ENCODE data around the gene PKP1.

Gene PKP1

GRCh38 chr1:201288007-201288406 is 4.7 kb downstream of the PKP1 start:
- no peaks in the 10 kb centered on the region for H3K36me3 ChIP-seq
- no peaks in the 10 kb centered on the region for H3K9me3 ChIP-seq
- H3K4me1 ChIP-seq, result no peaks in the 10 kb centered on the region
- TF ChIP-seq, protein P1, sequence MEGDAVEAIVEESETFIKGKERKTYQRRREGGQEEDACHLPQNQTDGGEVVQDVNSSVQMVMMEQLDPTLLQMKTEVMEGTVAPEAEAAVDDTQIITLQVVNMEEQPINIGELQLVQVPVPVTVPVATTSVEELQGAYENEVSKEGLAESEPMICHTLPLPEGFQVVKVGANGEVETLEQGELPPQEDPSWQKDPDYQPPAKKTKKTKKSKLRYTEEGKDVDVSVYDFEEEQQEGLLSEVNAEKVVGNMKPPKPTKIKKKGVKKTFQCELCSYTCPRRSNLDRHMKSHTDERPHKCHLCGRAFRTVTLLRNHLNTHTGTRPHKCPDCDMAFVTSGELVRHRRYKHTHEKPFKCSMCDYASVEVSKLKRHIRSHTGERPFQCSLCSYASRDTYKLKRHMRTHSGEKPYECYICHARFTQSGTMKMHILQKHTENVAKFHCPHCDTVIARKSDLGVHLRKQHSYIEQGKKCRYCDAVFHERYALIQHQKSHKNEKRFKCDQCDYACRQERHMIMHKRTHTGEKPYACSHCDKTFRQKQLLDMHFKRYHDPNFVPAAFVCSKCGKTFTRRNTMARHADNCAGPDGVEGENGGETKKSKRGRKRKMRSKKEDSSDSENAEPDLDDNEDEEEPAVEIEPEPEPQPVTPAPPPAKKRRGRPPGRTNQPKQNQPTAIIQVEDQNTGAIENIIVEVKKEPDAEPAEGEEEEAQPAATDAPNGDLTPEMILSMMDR (IDR thresholded peaks at IDR 0.05; ENCODE audit: low read depth, low read length), result no peak
- DNase-seq, result no peak
- H3K4me3 ChIP-seq (ENCODE audit: low read depth, low read length), result no peak overlapping the region
- H3K27me3 ChIP-seq, result no peaks in the 10 kb centered on the region

DNA sequence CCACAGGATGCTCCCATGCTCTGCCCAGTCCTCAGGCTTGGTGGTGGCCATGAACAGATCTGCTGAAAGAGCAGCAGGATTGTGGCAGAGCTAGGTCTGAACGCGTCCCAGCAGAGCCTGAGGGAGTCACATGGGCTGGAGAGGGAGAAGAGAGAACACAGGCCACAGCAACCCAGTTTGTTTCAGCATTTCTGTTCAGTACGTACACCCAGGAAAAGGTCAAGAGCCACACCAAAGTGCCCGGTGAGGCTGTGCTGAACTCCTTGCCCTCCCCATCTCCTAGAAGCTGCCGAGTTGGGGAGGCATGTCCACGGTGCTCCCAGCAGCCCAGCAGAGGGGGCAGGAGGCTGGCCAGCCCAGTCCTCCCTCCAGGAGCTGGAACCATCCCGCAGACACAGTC is 5.5 kb downstream of the PKP1 start:
- H3K27me3 ChIP-seq, result no peaks in the 10 kb centered on the region
- no peaks in the 10 kb centered on the region for H3K4me1 ChIP-seq
- TF ChIP-seq, protein P1 (IDR thresholded peaks at IDR 0.05; ENCODE audit: low read depth, low read length), result no peak
- no peak overlapping the region for H3K4me3 ChIP-seq (ENCODE audit: low read depth, low read length)
- DNase-seq, result no peak
- H3K36me3 ChIP-seq, result no peaks in the 10 kb centered on the region
- no peaks in the 10 kb centered on the region for H3K9me3 ChIP-seq

- no peak overlapping the region for H3K4me3 ChIP-seq (ENCODE audit: low read depth, low read length)
- TF ChIP-seq, protein P1 (IDR thresholded peaks at IDR 0.05; ENCODE audit: low read depth, low read length), result no peak
- DNase-seq, result no peak
- no peaks in the 10 kb centered on the region for H3K9me3 ChIP-seq
- no peaks in the 10 kb centered on the region for H3K36me3 ChIP-seq
- H3K27me3 ChIP-seq, result no peaks in the 10 kb centered on the region
- H3K4me1 ChIP-seq, result no peaks in the 10 kb centered on the region
Observed at GRCh38 chr1:201290551-201290950, 7.2 kb downstream of the PKP1 start.

- TF ChIP-seq, protein P1 (IDR thresholded peaks at IDR 0.05; ENCODE audit: low read depth, low read length), result no peak
- no peaks in the 10 kb centered on the region for H3K27me3 ChIP-seq
- no peaks in the 10 kb centered on the region for H3K36me3 ChIP-seq
- no peak overlapping the region for H3K4me3 ChIP-seq (ENCODE audit: low read depth, low read length)
- no peak for DNase-seq
- H3K9me3 ChIP-seq, result no peaks in the 10 kb centered on the region
- H3K4me1 ChIP-seq, result no peaks in the 10 kb centered on the region
Observed at GRCh38 chr1:201291916-201292315, 8.6 kb downstream of the PKP1 start.

DNA sequence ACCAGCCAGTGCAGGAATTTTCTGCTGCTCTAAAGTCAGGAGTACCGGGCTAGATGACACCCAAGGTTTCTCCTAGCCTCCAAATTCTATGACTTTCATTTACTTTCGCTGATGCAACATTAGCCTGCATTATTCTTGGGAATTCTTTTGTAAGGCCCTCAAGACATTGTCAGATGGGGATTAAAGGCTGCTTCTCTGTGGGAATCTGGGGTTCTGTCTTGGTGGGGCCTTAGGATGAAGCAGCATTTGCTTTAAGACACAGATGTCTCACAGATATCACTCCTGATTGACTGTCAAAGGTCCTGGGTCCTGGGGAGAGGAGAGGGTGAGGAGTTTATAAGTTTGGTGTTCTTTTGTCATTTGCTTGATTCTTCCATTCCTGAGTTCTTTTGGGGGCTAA is 11.6 kb downstream of the PKP1 start:
- no peak overlapping the region for H3K4me3 ChIP-seq (ENCODE audit: low read depth, low read length)
- no peaks in the 10 kb centered on the region for H3K36me3 ChIP-seq
- TF ChIP-seq, protein P1 (IDR thresholded peaks at IDR 0.05; ENCODE audit: low read depth, low read length), result no peak
- no peaks in the 10 kb centered on the region for H3K9me3 ChIP-seq
- no peak for DNase-seq
- H3K27me3 ChIP-seq, result no peaks in the 10 kb centered on the region
- no peaks in the 10 kb centered on the region for H3K4me1 ChIP-seq

- TF ChIP-seq, protein P1 (IDR thresholded peaks at IDR 0.05; ENCODE audit: low read depth, low read length), result no peak
- Histone ChIP-seq H3K9me3 (no peaks in the 10 kb centered on the region), H3K4me1 (no peaks in the 10 kb centered on the region), H3K36me3 (no peaks in the 10 kb centered on the region), H3K27me3 (no peaks in the 10 kb centered on the region), H3K4me3 (ENCODE audit: low read depth, low read length) (no peak overlapping the region)
- no peak for DNase-seq
Observed at GRCh38 chr1:201295346-201295745, 12.0 kb downstream of the PKP1 start.
